NCI-H1092 treated with DMSO at 0.1 percent for 48 hours (cell line): Measurements from ENCODE around the gene CREB3.

Experiments
- DNase-seq: peaks from one replicate; lab custom pipeline; 2025; lab: John Stamatoyannopoulos, UW

The CREB3 gene

GRCh38 chr9:35700942-35701341 is 31.5 kb upstream of the CREB3 start:
- DNase-seq = no peak

- no peak for DNase-seq
Observed at GRCh38 chr9:35702696-35703095, 29.8 kb upstream of the CREB3 start.

GRCh38 chr9:35703906-35704672 is 28.4 kb upstream of the CREB3 start:
- no peak for DNase-seq

GRCh38 chr9:35705372-35705771 is 27.1 kb upstream of the CREB3 start:
- no peak for DNase-seq

GRCh38 chr9:35705836-35706430 is 26.5 kb upstream of the CREB3 start:
- no peak for DNase-seq

- no peak for DNase-seq
Observed at GRCh38 chr9:35706951-35707350, 25.5 kb upstream of the CREB3 start.

- DNase-seq = no peak
Observed at GRCh38 chr9:35708146-35708545, 24.3 kb upstream of the CREB3 start.

- no peak for DNase-seq
Observed at GRCh38 chr9:35710818-35711500, 21.5 kb upstream of the CREB3 start.

GRCh38 chr9:35711501-35712428 is 20.7 kb upstream of the CREB3 start:
- DNase-seq = no peak

GRCh38 chr9:35712762-35713400 is 19.6 kb upstream of the CREB3 start:
- DNase-seq = no peak

GRCh38 chr9:35713578-35713977 is 18.9 kb upstream of the CREB3 start:
- DNase-seq = no peak

GRCh38 chr9:35714123-35714522 is 18.3 kb upstream of the CREB3 start:
- DNase-seq = no peak

- no peak for DNase-seq
Observed at GRCh38 chr9:35714579-35715252, 17.8 kb upstream of the CREB3 start.

- no peak for DNase-seq
Observed at GRCh38 chr9:35716230-35716629, 16.2 kb upstream of the CREB3 start.

- DNase-seq = no peak
Observed at GRCh38 chr9:35717132-35717870, 15.2 kb upstream of the CREB3 start.

GRCh38 chr9:35718721-35719511 is 13.6 kb upstream of the CREB3 start:
- DNase-seq = no peak

GRCh38 chr9:35719546-35719945 is 12.9 kb upstream of the CREB3 start:
- no peak for DNase-seq

- no peak for DNase-seq
Observed at GRCh38 chr9:35723426-35723825, 9.0 kb upstream of the CREB3 start.

GRCh38 chr9:35723908-35724307 is 8.6 kb upstream of the CREB3 start:
- DNase-seq = no peak

- no peak for DNase-seq
Observed at GRCh38 chr9:35725362-35725761, 7.1 kb upstream of the CREB3 start.
